GM21529 (cell line): ENCODE results near the gene CRABP2.

Experiments used
- ATAC-seq: cut with Tn5 transposase; IDR thresholded peaks from one replicate; pipeline ENCODE4 v1.9.1; 2021; ENCODE audit not compliant: unreplicated experiment

CRABP2 gene

DNA sequence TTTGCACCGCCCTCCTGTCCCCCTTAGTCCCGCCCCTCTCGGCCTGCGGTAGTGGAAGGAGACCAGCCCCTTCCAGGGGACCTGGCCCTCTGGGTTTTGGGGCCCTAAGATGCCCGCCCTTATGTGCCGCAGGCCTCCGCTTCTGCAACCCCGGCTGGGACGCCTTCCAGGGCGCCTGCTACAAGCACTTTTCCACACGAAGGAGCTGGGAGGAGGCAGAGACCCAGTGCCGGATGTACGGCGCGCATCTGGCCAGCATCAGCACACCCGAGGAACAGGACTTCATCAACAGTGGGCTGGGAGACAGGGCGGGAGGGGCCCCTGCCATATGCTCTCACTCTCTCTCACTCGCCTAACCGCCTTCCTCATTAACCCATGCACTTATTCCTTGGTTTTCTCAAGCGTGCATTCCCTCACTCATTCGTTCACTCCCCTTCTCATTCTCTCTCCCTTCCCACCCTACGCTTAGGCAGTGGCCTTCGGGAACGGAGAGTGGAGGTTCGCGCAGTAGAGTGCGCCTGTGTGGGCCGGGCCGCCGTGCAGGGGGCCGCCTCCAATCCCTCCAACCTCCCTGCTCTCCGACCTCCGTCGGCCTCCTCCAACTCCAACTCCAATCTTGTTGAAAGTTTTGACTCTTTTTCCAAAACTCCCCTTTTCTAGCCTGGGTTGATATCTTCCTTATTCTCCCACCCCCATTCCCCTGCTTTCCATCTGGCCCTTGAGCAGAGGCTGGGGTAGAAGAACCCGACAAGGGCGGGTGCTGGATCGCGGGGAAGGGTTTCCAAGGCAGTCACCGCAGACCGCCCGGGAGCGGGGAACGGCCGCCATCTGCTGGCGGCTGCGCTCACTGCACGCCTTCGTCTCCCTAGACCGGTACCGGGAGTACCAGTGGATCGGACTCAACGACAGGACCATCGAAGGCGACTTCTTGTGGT is 48.3 kb downstream of the CRABP2 start:
- ATAC-seq: no peak

DNA sequence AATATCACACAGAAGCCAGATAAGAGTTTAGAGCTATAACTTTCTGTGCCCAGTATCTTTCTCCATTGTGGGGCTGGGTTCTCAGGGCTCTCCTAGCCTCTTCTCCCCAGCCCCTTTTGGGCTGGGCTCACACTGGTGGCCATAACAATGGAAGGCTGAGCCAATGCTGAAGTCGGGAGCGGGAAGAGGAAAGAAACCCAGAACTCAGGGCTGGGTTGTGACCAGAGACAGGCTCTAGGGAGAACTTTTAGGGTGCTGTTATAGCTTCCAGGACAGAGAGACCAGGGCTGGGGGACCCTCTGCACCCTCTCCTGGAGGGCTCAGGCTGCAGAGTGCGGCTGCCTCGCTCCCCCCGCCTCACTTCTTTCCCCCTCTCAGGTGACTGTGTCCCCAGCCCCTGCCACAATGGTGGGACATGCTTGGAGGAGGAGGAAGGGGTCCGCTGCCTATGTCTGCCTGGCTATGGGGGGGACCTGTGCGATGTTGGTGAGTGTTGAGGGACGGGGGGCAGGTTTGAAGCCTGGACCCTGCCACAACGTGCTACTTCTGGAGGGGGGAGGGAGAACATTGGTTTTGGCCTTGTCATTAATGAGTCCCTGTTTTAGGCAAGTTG is 49.4 kb downstream of the CRABP2 start:
- no peak for ATAC-seq

DNA sequence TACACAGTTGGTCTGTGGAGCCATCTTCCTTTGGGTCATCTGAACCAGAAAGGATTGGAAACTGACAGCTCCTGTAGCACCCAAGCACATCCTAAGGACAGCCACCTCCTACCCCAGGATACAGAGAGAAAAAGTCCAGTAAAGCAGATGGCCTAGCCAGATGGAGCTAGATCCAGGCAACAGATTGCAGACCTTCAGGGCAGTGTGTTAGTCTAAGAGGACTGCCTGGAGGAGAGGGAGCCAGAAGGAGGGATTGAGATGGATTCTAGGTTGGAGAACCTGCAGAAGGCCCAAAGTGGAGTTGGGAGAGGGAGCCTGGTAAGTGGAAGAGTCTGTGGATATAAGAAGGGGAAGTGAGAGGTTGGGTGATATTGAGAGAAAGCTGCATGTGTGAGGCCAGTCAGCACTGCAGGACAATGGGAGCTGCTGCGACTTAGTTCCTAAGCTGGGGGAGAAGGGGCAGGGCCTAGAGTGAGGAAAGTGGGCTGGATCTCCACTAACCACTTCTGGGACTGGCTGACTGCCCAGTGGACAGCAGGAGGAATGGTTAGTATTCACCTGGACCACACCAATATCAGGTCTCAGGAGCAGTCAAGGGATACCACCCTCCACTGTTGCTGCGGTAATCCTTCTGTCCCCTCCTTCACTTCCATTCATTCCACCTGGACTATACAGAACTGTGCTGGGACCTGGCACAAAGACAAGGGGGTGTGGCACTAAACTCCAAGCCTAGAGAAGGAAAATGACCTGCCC is 50.1 kb downstream of the CRABP2 start:
- ATAC-seq: no peak

DNA sequence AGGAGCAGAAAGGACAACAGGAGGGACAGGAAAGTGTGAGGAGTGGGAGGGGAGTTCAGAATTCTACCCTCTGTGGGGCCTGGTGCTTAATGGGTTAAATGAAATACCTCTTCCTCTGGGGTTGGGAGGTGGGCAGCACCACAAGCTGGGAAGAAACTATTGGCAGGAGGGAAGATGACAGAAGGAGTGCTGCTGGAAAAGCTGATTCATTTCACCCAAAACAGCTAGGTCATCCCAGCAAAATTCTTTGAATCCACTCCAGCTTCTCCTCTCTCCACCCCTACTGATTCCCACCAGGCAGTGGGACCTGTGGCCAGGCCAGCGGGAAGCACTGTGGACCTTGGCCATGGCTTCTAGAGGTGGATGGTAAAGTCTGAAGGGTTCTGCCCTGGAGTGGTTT is 50.7 kb downstream of the CRABP2 start:
- ATAC-seq: no peak

DNA sequence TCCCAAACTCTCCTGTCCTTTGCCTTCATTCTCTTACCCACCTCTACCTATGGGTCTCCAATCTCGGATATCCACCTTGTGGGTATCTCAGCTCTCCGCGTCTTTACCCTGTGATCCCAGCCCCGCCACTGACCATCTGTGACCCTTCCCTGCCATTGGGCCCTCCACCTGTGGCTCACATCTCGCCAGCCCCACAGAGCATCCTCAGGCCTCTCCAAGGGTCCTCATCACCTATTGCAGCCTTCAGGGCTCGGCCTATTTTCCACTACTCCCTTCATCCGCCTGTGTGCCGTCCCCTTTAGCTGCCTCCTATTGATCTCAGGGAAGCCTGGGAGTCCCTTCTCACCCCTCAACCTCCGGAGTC is 52.4 kb downstream of the CRABP2 start:
- no peak for ATAC-seq

DNA sequence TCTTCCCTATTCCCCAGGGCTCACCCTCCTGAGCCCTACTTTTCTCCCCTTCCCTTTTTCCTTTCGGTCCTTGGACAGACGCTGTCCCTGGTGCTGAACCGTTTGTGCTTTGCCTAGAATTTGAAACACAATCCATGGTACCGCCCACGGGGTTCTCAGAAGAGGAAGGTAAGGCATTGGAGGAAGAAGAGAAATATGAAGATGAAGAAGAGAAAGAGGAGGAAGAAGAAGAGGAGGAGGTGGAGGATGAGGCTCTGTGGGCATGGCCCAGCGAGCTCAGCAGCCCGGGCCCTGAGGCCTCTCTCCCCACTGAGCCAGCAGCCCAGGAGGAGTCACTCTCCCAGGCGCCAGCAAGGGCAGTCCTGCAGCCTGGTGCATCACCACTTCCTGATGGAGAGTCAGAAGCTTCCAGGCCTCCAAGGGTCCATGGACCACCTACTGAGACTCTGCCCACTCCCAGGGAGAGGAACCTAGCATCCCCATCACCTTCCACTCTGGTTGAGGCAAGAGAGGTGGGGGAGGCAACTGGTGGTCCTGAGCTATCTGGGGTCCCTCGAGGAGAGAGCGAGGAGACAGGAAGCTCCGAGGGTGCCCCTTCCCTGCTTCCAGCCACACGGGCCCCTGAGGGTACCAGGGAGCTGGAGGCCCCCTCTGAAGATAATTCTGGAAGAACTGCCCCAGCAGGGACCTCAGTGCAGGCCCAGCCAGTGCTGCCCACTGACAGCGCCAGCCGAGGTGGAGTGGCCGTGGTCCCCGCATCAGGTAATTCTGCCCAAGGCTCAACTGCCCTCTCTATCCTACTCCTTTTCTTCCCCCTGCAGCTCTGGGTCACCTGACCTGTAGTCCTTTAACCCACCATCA is 53.0 kb downstream of the CRABP2 start:
- no peak for ATAC-seq
